Prostate gland (tissue), 2 donors: Measurements from ENCODE around the gene ANKRD9.

ENCODE experiments used
- POLR2A ChIP-seq: fragments of 450-650 bp; IDR thresholded peaks from one replicate; pipeline ENCODE4 v1.6.1; 2016; ENCODE audit warnings: antibody characterized with exemption, mild to moderate bottlenecking
- TF ChIP-seq, protein P1 (sequence below), 4 experiments: fragments of 200-600 bp in 2 of 4; fragments of 450-650 bp in 2 of 4; sonication (generic) in 2 of 4; IDR thresholded peaks; 1 replicate in 3 of 4; 2 replicates in 1 of 4; pipeline ENCODE4 v1.5.1; 2016 to 2019; ENCODE audit warnings: antibody characterized with exemption in 4 of 4, mild to moderate bottlenecking in 2 of 4, moderate library complexity in 2 of 4

DNA sequence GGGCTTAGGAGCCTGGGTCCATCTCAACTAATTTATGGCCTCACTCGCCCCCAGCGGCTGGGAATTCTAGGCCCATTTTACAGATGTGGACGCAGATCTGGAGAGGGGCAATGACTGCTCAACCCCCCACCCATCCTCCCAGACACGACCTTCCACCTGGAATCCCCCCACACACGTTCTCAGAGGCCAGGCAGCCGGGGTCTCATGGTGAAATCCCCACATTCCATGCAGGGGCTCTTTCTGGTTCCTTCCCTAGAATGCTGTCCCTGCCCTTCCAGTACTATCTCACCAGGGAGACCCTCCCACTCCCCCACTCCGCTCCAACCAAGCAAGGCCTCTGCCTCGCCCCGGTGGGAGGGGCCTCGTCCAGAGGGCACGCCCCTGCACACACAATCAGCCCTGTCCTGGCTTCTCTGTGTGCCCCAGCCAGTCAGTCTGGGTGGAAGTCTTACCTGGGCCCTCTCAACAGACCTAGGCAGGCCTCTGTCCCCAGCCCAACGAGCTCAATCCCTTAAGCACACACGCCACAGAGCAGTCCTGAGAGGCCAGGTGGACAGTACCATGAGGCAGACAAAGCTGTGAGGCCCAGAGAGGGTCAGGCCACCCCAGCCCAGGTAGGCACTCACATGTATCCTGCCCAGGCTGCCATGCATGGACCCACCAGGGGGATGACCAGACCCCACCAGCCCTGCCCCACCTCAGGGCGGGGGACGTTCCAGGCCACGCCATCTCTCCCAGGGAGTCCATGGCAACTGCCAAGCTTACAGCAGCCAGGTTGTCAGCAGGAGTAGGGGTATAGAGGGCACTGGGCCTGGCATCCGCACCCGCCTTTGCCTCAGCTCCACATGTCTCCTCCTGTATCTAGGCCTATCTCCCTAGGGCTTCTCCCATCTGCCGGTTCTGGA lies 1.3 kb upstream of the ANKRD9 start:
- TF ChIP-seq, protein P1, sequence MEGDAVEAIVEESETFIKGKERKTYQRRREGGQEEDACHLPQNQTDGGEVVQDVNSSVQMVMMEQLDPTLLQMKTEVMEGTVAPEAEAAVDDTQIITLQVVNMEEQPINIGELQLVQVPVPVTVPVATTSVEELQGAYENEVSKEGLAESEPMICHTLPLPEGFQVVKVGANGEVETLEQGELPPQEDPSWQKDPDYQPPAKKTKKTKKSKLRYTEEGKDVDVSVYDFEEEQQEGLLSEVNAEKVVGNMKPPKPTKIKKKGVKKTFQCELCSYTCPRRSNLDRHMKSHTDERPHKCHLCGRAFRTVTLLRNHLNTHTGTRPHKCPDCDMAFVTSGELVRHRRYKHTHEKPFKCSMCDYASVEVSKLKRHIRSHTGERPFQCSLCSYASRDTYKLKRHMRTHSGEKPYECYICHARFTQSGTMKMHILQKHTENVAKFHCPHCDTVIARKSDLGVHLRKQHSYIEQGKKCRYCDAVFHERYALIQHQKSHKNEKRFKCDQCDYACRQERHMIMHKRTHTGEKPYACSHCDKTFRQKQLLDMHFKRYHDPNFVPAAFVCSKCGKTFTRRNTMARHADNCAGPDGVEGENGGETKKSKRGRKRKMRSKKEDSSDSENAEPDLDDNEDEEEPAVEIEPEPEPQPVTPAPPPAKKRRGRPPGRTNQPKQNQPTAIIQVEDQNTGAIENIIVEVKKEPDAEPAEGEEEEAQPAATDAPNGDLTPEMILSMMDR (IDR thresholded peaks at IDR 0.05), result no peak
- TF ChIP-seq POLR2A, result peak; percentile 52
